ENCODE data around the gene ELOB.

ELOB gene

DNA sequence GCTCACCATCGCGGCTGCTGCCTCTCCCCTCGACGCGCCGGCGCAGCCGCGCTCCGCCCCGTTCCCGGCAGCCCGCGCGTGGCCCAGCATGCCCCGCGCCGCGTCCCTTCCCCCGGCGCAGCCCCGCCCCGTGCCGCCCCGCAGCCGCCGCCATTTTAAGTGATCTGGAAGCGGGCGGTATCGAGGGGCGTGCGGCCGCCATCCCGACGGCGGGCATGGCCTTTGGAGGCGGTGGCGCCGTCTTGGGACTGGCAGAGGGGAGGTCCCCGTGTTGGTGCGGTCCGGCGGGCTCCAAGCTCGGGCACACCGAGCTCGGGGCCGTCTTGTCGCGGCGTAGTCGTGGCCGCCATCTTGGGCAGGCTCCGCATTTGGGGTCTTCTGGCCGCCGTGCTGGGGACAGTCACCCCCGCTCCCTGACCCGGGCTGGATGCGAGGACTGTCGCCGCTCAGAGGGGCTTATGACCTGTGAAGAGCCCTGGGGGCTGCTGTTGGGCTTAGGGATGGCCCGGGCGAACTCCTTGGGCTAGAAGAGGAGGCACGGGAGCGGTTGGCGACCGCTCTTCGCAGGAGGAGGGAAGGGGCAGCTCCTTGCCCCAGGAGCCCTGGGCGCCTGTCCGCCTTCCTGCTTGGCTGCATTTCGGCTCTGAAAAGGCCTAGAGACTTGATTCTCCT, at the start of gene ELOB (continued):
- TF ChIP-seq ZNF677 (tag by site-specific recombination; IDR thresholded peaks at IDR 0.05) (no peak), REPIN1 (tag by site-specific recombination; IDR thresholded peaks at IDR 0.05; ENCODE audit: low read depth) (no peak), ZNF146 (tag by site-specific recombination; IDR thresholded peaks at IDR 0.05) (peak; percentile 14; the same call in 1 of the 2 replicates), ZNF112 (tag by site-specific recombination; IDR thresholded peaks at IDR 0.05) (no peak), ZNF660 (tag by site-specific recombination; IDR thresholded peaks at IDR 0.05) (no peak), ZNF530 (tag by site-specific recombination; IDR thresholded peaks at IDR 0.05; ENCODE audit: low read depth) (no peak), ZBTB1 (tag by site-specific recombination; IDR thresholded peaks at IDR 0.05) (no peak), KLF1 (tag by site-specific recombination; IDR thresholded peaks at IDR 0.05) (peak; percentile 72; the same call in 1 of the 2 replicates), ZFP41 (tag by site-specific recombination; IDR thresholded peaks at IDR 0.05; ENCODE audit: borderline replicate concordance) (no peak), ZNF785 (tag by site-specific recombination; IDR thresholded peaks at IDR 0.05) (no peak), GLI2 (tag by site-specific recombination; IDR thresholded peaks at IDR 0.05; ENCODE audit: borderline replicate concordance, low read depth) (no peak), ZNF391 (tag by site-specific recombination; IDR thresholded peaks at IDR 0.05; ENCODE audit: borderline replicate concordance, low read depth) (peak; percentile 51; the same call in 1 of the 2 replicates), MYNN (tag by site-specific recombination; IDR thresholded peaks at IDR 0.05; ENCODE audit: borderline replicate concordance) (no peak), ZNF544 (tag by site-specific recombination; IDR thresholded peaks at IDR 0.05) (no peak), ZNF701 (tag by site-specific recombination; IDR thresholded peaks at IDR 0.05) (no peak), ZNF610 (tag by site-specific recombination; IDR thresholded peaks at IDR 0.05; ENCODE audit: borderline replicate concordance) (0 out of 2 replicates have a peak, but pooled peaks have one; percentile 62), KLF8 (tag by site-specific recombination; IDR thresholded peaks at IDR 0.05) (peak; percentile 85), ZNF223 (tag by site-specific recombination; IDR thresholded peaks at IDR 0.05) (no peak)
- TF ChIP-seq, protein P1, sequence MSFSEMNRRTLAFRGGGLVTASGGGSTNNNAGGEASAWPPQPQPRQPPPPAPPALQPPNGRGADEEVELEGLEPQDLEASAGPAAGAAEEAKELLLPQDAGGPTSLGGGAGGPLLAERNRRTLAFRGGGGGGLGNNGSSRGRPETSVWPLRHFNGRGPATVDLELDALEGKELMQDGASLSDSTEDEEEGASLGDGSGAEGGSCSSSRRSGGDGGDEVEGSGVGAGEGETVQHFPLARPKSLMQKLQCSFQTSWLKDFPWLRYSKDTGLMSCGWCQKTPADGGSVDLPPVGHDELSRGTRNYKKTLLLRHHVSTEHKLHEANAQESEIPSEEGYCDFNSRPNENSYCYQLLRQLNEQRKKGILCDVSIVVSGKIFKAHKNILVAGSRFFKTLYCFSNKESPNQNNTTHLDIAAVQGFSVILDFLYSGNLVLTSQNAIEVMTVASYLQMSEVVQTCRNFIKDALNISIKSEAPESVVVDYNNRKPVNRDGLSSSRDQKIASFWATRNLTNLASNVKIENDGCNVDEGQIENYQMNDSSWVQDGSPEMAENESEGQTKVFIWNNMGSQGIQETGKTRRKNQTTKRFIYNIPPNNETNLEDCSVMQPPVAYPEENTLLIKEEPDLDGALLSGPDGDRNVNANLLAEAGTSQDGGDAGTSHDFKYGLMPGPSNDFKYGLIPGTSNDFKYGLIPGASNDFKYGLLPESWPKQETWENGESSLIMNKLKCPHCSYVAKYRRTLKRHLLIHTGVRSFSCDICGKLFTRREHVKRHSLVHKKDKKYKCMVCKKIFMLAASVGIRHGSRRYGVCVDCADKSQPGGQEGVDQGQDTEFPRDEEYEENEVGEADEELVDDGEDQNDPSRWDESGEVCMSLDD (tag by site-specific recombination; IDR thresholded peaks at IDR 0.05) = peak; percentile 76
- TF ChIP-seq, protein P2, sequence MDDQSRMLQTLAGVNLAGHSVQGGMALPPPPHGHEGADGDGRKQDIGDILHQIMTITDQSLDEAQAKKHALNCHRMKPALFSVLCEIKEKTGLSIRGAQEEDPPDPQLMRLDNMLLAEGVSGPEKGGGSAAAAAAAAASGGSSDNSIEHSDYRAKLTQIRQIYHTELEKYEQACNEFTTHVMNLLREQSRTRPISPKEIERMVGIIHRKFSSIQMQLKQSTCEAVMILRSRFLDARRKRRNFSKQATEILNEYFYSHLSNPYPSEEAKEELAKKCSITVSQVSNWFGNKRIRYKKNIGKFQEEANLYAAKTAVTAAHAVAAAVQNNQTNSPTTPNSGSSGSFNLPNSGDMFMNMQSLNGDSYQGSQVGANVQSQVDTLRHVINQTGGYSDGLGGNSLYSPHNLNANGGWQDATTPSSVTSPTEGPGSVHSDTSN (CRISPR knock-in tag; IDR thresholded peaks at IDR 0.05) = 0 out of 2 replicates have a peak, but pooled peaks have one; percentile 42
- TF ChIP-seq, protein P3, sequence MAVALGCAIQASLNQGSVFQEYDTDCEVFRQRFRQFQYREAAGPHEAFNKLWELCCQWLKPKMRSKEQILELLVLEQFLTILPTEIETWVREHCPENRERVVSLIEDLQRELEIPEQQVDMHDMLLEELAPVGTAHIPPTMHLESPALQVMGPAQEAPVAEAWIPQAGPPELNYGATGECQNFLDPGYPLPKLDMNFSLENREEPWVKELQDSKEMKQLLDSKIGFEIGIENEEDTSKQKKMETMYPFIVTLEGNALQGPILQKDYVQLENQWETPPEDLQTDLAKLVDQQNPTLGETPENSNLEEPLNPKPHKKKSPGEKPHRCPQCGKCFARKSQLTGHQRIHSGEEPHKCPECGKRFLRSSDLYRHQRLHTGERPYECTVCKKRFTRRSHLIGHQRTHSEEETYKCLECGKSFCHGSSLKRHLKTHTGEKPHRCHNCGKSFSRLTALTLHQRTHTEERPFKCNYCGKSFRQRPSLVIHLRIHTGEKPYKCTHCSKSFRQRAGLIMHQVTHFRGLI (tag by site-specific recombination; IDR thresholded peaks at IDR 0.05) = no peak
- TF ChIP-seq, protein P4, sequence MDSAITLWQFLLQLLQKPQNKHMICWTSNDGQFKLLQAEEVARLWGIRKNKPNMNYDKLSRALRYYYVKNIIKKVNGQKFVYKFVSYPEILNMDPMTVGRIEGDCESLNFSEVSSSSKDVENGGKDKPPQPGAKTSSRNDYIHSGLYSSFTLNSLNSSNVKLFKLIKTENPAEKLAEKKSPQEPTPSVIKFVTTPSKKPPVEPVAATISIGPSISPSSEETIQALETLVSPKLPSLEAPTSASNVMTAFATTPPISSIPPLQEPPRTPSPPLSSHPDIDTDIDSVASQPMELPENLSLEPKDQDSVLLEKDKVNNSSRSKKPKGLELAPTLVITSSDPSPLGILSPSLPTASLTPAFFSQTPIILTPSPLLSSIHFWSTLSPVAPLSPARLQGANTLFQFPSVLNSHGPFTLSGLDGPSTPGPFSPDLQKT (IDR thresholded peaks at IDR 0.05; ENCODE audit: borderline replicate concordance, low read depth, low read length) = no peak
- TF ChIP-seq, protein P5, sequence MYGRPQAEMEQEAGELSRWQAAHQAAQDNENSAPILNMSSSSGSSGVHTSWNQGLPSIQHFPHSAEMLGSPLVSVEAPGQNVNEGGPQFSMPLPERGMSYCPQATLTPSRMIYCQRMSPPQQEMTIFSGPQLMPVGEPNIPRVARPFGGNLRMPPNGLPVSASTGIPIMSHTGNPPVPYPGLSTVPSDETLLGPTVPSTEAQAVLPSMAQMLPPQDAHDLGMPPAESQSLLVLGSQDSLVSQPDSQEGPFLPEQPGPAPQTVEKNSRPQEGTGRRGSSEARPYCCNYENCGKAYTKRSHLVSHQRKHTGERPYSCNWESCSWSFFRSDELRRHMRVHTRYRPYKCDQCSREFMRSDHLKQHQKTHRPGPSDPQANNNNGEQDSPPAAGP (tag by site-specific recombination; IDR thresholded peaks at IDR 0.05) = peak; percentile 59
- TF ChIP-seq, protein P6, sequence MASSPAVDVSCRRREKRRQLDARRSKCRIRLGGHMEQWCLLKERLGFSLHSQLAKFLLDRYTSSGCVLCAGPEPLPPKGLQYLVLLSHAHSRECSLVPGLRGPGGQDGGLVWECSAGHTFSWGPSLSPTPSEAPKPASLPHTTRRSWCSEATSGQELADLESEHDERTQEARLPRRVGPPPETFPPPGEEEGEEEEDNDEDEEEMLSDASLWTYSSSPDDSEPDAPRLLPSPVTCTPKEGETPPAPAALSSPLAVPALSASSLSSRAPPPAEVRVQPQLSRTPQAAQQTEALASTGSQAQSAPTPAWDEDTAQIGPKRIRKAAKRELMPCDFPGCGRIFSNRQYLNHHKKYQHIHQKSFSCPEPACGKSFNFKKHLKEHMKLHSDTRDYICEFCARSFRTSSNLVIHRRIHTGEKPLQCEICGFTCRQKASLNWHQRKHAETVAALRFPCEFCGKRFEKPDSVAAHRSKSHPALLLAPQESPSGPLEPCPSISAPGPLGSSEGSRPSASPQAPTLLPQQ (tag by site-specific recombination; IDR thresholded peaks at IDR 0.05) = no peak; the same call in none of the 2 replicates
- TF ChIP-seq, protein P7, sequence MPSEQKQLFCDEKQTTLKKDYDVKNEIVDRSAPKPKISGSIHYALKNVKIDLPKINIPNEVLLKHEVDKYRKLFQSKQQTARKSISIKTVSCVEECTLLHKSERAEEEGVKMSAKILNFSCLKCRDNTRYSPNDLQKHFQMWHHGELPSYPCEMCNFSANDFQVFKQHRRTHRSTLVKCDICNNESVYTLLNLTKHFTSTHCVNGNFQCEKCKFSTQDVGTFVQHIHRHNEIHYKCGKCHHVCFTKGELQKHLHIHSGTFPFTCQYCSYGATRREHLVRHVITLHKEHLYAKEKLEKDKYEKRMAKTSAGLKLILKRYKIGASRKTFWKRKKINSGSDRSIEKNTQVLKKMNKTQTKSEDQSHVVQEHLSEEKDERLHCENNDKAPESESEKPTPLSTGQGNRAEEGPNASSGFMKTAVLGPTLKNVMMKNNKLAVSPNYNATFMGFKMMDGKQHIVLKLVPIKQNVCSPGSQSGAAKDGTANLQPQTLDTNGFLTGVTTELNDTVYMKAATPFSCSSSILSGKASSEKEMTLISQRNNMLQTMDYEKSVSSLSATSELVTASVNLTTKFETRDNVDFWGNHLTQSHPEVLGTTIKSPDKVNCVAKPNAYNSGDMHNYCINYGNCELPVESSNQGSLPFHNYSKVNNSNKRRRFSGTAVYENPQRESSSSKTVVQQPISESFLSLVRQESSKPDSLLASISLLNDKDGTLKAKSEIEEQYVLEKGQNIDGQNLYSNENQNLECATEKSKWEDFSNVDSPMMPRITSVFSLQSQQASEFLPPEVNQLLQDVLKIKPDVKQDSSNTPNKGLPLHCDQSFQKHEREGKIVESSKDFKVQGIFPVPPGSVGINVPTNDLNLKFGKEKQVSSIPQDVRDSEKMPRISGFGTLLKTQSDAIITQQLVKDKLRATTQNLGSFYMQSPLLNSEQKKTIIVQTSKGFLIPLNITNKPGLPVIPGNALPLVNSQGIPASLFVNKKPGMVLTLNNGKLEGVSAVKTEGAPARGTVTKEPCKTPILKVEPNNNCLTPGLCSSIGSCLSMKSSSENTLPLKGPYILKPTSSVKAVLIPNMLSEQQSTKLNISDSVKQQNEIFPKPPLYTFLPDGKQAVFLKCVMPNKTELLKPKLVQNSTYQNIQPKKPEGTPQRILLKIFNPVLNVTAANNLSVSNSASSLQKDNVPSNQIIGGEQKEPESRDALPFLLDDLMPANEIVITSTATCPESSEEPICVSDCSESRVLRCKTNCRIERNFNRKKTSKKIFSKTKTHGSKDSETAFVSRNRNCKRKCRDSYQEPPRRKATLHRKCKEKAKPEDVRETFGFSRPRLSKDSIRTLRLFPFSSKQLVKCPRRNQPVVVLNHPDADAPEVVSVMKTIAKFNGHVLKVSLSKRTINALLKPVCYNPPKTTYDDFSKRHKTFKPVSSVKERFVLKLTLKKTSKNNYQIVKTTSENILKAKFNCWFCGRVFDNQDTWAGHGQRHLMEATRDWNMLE (tag by site-specific recombination; conservative IDR thresholded peaks at IDR 0.05; ENCODE audit: low read depth) = no peak
